ENCODE data around the gene PXMP2. TPM values are rescaled to one million over a fixed set of nuclear protein-coding genes. Genes with fewer than 3 reads are reported as not detected.

PXMP2 gene
- total RNA-seq, 4 donors from 2014 or later = 40.8 to 72.5 (median 62.3) TPM

DNA sequence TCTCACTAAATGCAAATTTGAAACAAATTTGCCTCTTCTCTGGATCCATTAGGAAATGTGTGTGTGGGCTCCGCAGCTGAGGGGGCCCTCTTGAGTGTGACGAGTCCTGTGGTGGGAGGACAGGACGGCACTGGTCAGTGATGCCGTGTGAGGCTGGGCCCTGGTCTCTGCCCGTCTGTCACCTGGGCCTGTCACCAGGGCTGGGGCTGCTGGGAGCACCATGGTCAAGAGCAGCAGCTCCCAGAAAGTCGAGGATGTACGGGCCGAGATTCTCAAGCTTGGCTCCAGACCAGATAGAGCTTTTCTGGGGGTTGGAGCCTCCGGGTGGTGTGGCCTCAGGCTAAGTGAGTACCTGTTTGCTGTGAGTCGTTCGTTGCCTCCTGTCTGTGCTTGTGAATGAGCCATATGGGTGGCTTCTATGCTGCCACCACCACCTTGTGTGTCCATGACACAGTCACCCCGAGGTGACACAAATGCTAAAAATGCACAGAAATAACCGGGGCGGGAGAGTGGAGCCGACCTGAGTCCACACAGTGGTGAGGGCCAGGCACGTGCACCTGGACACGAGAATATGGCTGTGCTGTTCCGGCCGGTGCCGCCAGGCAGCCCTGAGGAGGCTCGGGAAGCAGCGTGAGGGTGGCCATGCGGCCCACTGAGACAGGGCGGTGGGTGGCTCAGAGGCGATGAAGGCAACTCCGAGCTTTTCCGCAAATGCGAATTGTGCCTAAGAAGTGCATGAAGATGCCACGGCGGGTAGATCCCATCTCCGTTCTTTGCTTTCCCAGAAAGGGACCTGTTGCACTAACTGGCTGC, 32.0 kb downstream of the PXMP2 start:
- WGBS, 2 donors = 91 to 93% methylated on average over 30 to 31 of the region's 31 CpGs

DNA sequence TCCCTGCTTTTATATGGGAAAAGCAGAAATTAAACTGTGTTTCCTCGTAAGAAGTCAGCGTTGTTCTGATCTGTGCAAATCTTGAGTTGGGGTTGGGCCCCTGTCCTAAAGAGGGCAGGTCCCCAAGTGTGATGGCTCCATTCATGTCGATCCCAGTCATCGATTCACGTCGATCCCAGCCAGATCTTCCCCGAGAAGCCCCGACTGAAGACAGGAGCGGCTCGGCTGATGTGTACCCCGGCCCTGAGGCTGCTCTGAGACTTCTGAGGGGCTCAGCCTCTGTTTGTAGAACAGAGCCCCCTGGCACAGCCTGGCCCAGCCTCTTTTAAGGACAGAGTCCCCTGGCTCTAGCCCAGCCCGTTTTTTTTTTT, 32.6 kb downstream of the PXMP2 start:
- 86 to 91% methylated on average over 12 of the region's 12 CpGs for WGBS, 2 donors

More for the DNA sequence above, 32.0 kb downstream of the PXMP2 start:
- Histone ChIP-seq H3K4me3 (no peak overlapping the region), H3K36me3 (peaks cover 0 to 99% (median 12%) of the 10 kb centered on the region in 3 donors), H3K4me1 (no peaks in the 10 kb centered on the region), H3K9me3 (no peaks in the 10 kb centered on the region), H3K27ac (no peak overlapping the region), H3K27me3 (no peaks in the 10 kb centered on the region)
- no peak for TF ChIP-seq EP300 (IDR thresholded peaks at IDR 0.05)
- TF ChIP-seq, protein P1, sequence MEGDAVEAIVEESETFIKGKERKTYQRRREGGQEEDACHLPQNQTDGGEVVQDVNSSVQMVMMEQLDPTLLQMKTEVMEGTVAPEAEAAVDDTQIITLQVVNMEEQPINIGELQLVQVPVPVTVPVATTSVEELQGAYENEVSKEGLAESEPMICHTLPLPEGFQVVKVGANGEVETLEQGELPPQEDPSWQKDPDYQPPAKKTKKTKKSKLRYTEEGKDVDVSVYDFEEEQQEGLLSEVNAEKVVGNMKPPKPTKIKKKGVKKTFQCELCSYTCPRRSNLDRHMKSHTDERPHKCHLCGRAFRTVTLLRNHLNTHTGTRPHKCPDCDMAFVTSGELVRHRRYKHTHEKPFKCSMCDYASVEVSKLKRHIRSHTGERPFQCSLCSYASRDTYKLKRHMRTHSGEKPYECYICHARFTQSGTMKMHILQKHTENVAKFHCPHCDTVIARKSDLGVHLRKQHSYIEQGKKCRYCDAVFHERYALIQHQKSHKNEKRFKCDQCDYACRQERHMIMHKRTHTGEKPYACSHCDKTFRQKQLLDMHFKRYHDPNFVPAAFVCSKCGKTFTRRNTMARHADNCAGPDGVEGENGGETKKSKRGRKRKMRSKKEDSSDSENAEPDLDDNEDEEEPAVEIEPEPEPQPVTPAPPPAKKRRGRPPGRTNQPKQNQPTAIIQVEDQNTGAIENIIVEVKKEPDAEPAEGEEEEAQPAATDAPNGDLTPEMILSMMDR (IDR thresholded peaks at IDR 0.05) = no peak
- TF ChIP-seq POLR2A (IDR thresholded peaks at IDR 0.05) = no peak
- DNase-seq (ENCODE audit: low spot score in 2 of 2) = no peak

GRCh38 chr12:132720606-132721345, 33.4 kb downstream of the PXMP2 start:
- Histone ChIP-seq H3K36me3 (peaks cover 0 to 99% (median 12%) of the 10 kb centered on the region in 3 donors), H3K27ac (no peak overlapping the region)

More for the DNA sequence above, 32.6 kb downstream of the PXMP2 start:
- H3K27ac ChIP-seq = no peak overlapping the region
- peaks cover 0 to 99% (median 12%) of the 10 kb centered on the region in 3 donors for H3K36me3 ChIP-seq
- no peaks in the 10 kb centered on the region for H3K9me3 ChIP-seq
- no peaks in the 10 kb centered on the region for H3K27me3 ChIP-seq
- no peak for DNase-seq (ENCODE audit: low spot score in 2 of 2)
- no peaks in the 10 kb centered on the region for H3K4me1 ChIP-seq
- TF ChIP-seq, protein P1 (IDR thresholded peaks at IDR 0.05) = no peak
- no peak for TF ChIP-seq POLR2A (IDR thresholded peaks at IDR 0.05)
- no peak for TF ChIP-seq EP300 (IDR thresholded peaks at IDR 0.05)
- H3K4me3 ChIP-seq = no peak overlapping the region

DNA sequence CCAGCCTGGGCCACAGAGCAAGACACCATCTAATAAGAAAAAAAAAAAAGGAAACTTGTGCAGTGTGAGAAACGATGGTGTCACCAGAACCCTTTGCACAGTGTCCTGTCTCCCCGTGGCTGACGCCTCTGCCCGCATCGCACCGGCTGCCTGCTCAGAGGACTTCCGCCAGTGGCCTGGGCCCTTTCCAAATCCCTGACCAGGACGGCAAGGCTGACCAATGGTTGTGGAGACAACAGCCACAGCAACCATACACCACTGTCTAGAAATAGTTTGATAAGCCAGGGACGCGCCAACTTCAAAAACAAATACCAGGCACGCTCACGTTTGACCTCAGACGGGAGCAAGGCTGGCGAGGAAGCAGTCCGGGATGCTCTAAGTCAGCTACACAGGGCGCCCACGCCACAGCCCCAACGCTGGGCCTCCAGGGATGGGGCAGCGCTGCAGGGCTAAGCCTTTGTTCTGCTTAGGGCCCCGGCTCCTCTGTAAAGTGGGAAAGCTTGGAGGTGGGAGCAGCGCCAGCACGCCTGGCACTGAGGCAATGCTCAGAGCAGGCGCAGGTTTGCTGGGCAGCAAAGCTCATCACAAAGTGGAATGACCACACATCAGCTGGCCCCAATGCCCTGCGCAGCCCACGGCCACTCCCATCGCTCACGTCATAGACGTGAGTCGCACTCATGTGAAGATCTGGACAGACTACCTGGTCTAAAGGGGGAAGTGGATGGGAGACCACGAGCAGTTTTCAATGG, 35.8 kb downstream of the PXMP2 start:
- DNase-seq (ENCODE audit: low spot score in 2 of 2) = no peak
- TF ChIP-seq EP300 (IDR thresholded peaks at IDR 0.05) (no peak), POLR2A (IDR thresholded peaks at IDR 0.05) (no peak)
- TF ChIP-seq, protein P1 (IDR thresholded peaks at IDR 0.05) = no peak
- Histone ChIP-seq H3K27me3 (no peaks in the 10 kb centered on the region), H3K4me3 (no peak overlapping the region), H3K36me3 (peaks cover 3 to 99% (median 28%) of the 10 kb centered on the region in 3 donors), H3K9me3 (no peaks in the 10 kb centered on the region), H3K27ac (no peak overlapping the region), H3K4me1 (no peaks in the 10 kb centered on the region)
- 88 to 89% methylated on average over 29 to 30 of the region's 30 CpGs for WGBS, 2 donors

More at GRCh38 chr12:132720606-132721345, 33.4 kb downstream of the PXMP2 start:
- no peaks in the 10 kb centered on the region for H3K27me3 ChIP-seq
- no peaks in the 10 kb centered on the region for H3K9me3 ChIP-seq
- no peak for DNase-seq (ENCODE audit: low spot score in 2 of 2)
- H3K4me3 ChIP-seq = no peak overlapping the region
- no peaks in the 10 kb centered on the region for H3K4me1 ChIP-seq
- TF ChIP-seq EP300 (IDR thresholded peaks at IDR 0.05) = no peak
- no peak for TF ChIP-seq POLR2A (IDR thresholded peaks at IDR 0.05)
- TF ChIP-seq, protein P1 (IDR thresholded peaks at IDR 0.05) = no peak
- WGBS, 2 donors = 90 to 95% methylated on average over 22 to 25 of the region's 25 CpGs

Measured in tibial nerve (tissue), 4 donors.